Forelimb muscle (tissue), 1 donor: Measurements from ENCODE around the gene NXPH3. TPM values are rescaled to one million over a fixed set of nuclear protein-coding genes. Genes with fewer than 3 reads are reported as not detected.

Experiments used
- DNase-seq: peaks from one replicate; pipeline ENCODE4 v3.0.0-alpha.2; 2013; ENCODE audit warnings: low read depth
- polyA plus RNA-seq: library from polyadenylated mRNA; unstranded; fragments of 120-200 nt; gene quantifications from one replicate; pipeline ENCODE4 v1.2.1, GENCODE V29; 2013; ENCODE audit not compliant: insufficient read length

Gene NXPH3
- polyA plus RNA-seq, 1 donor = 1.3 TPM

DNA sequence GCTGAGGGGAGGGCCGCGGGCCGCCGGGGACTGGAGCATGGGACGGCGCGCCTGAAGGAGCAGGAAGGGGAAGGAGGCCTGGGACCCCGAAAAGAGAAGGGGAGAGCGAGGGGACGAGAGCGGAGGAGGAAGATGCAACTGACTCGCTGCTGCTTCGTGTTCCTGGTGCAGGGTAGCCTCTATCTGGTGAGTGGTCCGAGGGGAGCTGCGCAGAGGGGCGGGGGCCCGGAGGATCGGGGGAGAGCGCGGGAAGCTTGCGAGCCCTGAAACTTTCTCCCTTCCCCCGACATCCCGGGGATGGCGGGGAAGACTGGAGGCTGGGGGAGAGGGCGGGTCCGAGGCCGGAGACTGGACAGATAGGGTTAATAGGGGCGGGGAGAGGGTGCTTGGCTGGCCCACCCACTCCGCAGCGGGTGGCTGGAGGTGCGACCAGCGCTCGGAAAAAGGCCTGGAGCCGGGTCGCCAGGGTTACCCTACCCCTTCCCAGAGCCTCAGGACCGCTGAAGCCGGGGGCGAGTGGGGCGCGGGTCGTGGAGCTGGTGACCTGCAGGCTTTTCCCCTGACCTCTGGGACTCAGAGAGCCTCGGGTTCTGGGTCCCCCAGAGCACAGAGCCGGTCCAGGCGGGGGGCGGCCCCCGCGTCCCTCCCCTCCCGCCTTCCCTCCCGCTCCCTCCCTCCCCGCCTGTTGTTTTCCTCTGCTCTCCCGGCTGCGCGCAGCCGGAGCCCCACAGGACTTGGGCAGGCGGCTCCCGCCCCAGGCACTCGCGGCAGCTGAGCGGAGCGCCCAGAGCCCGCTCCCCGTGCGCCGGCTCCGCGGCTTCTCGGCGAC lies 631 bp downstream of the NXPH3 start:
- no peak for DNase-seq

DNA sequence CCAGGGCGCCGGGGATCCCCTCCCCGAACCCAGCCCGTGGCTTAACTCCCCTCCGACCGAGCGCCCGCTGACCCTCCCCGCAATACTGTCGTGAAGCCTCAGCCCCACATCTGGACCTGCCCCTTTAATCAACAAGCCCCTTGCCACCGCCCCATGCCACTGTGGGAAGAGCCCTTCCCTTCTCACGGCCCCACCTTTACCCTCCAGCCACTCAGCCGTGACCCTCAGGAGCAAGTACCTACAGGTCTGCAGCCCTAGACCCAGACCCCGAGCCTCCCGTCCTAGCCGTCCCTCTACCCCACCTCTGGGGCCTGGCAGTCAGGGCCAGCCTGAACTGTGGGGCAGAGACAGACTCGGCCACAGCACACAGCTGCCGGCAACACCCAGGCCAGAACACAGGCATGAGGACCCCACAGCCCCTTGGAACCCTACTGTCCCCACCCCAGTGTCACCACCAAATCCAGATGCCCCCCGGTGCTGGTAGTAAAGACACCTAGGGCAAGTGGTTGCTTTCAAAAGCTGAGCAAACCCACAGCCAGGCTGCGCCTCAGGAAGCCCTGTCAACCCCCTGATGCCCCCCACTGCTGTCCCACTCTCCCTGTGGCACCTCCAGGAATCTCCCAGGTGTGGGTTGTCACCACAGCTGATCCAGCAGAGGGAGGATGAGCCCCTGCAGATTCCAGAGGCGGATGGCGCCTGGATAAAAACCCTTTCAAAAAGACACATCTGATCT lies 1.4 kb downstream of the NXPH3 start:
- DNase-seq = no peak

DNA sequence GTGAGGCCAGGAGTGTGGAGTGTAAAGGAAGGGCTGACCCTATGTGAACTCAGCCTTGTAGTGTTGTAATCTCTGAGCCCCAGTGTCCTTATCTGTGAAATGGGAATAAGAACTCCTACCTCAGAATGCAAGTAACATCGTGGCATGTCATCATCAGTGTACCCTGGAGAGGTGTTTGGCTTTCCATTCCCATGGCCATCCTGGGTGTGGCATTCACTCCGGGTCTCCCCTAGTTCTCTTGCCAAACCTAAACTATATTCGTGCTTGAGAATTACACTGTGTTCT lies 1.9 kb downstream of the NXPH3 start:
- no peak for DNase-seq

DNA sequence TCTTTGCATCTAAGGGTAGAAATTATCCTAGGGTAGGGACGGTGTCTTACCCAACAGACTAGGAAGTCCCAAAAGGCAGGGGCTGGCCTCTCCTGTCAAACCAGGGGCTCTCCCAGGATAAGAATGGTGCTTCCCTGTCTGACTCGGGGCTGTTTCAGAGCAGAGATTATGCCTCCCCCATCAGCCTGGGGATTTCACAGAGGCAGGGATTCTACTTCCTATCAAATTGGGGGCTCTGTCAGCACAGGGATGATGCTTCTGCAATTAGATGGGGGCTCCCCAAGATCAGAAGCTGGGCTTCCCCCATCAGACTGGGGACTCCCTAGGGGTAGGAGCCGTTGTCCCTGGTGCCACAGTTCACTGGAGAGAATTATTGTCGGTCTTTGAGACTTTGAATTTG lies 2.3 kb downstream of the NXPH3 start:
- DNase-seq = no peak

DNA sequence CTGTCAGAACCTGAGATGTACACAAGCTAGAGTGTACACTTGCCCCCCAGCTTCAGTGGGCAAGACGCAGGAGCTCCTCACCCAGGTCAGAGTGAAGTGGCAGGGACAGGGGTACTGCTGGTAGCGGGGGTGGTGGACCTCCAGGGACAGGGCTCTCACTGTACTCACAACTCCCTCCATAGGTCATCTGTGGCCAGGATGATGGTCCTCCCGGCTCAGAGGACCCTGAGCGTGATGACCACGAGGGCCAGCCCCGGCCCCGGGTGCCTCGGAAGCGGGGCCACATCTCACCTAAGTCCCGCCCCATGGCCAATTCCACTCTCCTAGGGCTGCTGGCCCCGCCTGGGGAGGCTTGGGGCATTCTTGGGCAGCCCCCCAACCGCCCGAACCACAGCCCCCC lies 2.7 kb downstream of the NXPH3 start:
- DNase-seq = no peak

DNA sequence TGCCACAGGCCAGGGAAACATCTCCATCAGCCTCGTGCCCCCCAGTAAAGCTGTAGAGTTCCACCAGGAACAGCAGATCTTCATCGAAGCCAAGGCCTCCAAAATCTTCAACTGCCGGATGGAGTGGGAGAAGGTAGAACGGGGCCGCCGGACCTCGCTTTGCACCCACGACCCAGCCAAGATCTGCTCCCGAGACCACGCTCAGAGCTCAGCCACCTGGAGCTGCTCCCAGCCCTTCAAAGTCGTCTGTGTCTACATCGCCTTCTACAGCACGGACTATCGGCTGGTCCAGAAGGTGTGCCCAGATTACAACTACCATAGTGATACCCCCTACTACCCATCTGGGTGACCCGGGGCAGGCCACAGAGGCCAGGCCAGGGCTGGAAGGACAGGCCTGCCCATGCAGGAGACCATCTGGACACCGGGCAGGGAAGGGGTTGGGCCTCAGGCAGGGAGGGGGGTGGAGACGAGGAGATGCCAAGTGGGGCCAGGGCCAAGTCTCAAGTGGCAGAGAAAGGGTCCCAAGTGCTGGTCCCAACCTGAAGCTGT lies 3.4 kb downstream of the NXPH3 start:
- no peak for DNase-seq

DNA sequence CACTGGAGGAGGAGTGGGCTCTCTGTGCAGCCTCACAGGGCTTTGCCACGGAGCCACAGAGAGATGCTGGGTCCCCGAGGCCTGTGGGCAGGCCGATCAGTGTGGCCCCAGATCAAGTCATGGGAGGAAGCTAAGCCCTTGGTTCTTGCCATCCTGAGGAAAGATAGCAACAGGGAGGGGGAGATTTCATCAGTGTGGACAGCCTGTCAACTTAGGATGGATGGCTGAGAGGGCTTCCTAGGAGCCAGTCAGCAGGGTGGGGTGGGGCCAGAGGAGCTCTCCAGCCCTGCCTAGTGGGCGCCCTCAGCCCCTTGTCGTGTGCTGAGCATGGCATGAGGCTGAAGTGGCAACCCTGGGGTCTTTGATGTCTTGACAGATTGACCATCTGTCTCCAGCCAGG lies 3.9 kb downstream of the NXPH3 start:
- DNase-seq = no peak

DNA sequence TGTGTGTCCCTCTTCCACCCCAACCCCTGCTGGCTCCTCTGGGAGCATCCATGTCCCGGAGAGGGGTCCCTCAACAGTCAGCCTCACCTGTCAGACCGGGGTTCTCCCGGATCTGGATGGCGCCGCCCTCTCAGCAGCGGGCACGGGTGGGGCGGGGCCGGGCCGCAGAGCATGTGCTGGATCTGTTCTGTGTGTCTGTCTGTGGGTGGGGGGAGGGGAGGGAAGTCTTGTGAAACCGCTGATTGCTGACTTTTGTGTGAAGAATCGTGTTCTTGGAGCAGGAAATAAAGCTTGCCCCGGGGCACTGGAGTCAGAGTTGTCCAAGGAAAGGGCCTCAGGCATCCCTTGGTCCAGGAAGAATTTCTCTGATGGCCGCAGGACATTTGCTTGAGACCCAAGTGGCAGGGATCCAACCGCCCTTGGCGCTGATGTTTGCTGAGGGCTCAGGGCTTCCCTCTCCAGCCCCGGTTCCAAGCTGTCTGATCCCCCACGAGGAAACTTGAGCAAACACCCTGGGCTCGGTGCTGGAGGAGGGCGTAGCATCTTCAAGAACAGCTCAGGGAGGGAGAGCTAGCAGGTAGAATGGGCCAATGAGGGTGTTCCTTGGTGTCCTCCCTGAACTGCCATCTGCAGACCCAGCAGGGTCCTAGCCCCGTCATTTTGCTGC lies 4.5 kb downstream of the NXPH3 start:
- DNase-seq = no peak

DNA sequence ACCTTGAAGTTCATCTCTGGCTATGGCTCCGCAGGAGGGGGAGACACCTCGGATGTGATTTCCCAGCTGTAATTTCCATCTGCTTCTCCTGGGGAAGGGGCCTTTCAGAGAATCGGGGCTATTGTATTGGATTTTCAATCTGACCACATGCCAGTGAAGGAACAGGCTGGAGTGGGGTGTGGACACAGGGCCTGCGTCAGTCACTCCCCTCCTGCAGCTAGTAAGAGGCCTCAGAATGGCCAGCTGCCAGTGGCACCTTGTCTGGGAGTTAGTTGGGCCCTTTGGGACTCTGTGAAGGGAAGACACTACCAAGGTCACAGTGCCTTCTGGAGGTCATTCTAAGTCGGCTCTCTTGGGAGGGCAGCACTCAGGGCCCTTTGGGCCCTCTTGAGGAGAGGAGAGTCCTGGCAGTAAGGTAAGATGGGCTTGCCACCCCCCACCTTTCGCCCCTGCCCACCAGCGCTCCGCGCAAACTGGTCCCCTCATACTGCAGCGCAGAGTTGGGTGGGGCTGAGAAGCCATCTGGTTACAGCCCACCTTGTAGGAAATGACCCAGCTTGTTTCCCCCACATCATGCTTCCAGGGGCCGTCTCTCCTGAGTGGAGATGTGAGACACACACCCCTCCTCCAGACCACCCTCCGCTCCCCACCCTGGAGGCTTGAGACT lies 5.4 kb downstream of the NXPH3 start:
- DNase-seq = no peak

DNA sequence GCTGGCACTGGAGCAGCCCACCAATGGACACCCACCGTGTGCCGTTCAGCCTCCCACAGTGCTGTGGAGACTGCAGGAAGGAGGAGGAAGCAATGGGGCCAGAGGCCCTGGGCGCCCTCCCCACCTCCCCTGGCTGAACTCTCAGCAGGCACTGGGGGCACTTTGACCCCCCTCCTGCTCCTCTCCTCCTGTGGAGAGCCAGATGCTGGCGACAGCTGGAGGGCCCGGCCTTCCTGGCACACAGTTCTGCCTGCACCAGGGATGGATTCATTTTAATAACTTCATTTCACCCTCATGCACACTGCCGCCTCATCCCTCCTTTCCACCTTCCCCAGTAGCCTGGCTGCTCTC lies 6.0 kb downstream of the NXPH3 start:
- DNase-seq = no peak

DNA sequence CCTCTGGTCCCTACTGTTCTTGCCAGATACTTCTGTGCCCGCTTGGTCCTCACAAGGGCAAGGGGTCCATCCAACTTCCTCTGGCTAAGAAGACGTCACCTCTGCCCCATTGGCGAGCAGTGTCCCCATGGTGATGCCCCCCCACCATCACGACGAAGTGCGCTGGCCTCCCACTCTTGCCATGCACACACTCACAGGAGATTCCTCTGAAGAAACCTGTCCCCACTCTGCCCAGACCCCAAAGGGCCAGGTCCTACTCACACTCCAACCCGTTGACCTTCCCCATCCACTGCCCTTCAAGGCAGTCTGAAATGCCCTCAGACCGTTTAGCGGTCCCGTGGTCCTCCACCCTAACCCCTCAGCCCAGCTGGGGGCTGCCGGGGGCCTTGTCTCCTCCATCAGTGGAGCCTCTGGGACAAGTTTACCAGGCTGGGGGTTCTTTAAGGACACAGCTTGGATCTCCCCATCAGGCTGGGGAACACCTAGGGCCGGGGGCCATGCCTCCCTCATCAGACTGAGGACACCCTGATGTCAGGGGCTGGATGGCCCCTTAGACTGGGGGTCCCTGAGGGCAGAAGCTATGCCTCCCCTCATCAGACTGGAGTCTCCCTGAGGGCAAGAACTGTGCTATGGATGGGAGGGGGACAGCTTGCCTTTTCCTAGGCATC lies 6.5 kb downstream of the NXPH3 start:
- DNase-seq = no peak

DNA sequence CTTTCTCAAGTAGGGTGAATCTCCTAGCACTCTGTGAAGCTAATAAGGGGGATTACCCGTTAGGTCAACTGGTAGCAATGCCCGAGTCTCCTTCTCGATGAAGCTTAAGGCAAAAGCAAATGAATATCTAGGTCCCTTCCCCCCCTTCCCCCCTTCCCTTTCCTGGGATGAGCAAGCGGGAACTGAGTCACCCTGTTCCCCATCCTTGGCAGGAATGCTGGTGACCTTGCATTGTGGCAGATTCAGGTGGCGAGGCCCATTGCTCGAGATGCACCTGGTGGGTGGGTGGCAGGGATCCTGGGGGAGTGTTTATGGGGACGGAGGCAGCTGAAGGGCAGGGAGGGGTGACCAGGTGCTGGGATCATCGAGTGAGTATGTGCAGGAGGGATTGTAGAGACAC lies 7.1 kb downstream of the NXPH3 start:
- DNase-seq = no peak

DNA sequence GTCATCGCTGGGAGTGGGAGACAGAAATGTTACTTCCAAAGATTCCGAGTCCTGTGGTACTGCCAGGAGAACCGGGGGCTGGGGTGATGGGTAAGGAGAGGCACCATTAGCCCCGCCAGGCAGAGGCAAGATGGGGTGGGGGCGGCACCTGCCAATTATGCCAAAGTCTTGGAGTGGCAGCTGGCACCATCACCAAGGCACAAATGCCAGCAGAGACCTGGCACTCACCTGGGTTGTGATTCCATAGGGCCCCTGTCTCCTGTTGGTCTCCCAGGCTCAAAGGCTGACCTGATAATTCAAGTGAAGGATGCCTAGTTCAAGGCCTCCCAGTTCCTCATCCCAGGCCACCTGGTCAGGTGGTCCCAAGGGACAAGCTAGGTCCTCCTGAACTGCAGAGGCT lies 7.6 kb downstream of the NXPH3 start:
- no peak for DNase-seq

DNA sequence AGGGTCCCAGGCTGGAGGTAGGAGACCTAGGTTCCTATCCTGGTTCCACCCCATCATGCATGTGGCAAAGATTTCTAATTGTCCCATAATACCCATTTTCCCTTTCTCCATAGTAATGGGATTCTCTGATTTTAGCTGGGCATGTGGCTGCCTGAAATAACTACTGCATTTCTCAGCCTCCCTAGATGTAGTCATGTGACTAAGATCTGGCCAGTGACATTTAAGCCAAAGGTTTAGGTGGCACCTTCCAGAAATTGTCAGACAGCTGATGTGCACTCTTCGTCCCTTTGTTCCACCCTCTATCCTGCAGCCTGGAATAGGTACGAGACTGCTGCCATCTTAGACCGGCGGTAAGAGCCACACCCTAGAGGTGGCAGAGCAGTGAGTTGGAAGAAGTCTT lies 8.2 kb downstream of the NXPH3 start:
- DNase-seq = no peak

DNA sequence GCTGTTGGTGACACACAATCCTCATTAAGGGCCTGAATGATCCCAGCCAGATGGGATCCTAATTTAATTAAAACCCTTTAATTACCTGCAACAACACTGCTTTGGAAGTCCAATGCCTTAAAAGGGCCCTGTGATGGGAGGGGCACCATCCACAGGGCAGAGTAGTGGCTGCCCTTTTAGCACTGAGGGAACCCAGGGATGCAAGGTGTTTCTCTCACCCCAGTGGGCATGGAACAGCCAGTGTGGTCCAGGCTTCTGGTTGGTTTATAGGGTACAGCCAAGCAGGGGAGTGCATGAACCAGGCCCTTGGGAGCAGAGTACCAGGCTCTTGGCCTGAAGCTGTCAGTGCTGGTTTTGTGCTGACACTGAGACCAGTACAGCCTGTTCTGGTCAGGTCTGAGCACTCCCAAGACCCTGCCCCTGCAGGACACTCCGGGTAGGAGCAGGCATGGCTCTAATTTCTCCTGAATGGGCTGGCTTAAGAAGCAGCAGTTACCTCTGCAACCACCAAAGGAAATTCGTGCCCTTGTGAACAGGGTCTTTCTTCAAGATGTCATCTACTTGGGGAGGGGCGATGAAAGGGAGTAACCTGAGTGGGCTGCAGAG lies 9.9 kb downstream of the NXPH3 start:
- DNase-seq = no peak

DNA sequence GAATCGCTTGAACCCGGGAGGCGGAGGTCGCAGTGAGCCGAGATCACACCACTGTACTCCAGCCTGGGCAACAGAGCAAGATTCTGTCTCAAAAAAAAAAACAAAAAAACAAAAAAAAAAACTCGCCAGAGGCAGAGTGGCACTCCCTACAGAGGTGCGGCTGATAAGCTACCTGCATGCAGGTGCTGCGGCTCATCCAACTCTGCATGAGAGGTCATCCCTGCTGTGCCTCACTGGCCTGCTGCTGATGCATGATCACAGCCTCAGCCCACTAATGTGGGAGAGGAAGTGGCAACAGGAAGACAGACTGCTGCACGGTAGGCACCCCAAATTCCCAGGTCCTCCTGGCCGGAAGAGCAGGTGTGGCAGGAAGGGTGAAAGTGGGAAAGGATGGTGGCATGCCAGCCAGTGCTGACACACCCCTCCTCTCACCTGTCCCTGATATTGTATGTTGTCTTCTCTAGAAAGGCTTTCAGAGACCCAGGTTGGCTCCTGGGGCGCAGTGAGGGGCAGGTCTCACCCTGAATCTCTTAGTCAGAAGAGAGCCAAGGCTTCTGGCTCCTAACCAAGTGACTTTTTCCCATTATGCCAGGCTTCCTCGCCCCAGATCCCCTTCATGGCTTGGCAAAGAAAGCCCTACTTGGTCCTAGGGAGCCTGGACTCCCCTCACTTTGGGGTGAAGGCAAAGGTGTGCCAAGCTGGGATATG lies 11.8 kb downstream of the NXPH3 start:
- no peak for DNase-seq

DNA sequence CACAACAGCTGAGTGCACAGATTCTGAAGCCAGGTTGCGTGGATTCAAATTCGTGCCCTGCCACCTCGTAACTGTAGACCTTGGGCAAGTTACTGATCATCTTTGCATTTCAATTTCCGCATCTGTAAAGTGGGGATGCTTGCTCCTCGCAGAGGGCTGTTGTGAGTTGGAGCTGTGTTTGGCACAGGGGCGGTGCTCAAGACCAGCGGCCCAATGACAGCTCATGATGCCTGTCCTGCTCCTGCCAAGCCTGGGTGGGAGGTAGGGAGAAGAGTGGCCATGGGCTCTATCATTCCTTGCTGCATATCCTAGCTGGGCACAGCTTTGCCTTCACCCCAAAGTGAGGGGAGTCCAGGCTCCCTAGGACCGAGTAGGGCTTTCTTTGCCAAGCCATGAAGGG lies 12.6 kb downstream of the NXPH3 start:
- no peak for DNase-seq

DNA sequence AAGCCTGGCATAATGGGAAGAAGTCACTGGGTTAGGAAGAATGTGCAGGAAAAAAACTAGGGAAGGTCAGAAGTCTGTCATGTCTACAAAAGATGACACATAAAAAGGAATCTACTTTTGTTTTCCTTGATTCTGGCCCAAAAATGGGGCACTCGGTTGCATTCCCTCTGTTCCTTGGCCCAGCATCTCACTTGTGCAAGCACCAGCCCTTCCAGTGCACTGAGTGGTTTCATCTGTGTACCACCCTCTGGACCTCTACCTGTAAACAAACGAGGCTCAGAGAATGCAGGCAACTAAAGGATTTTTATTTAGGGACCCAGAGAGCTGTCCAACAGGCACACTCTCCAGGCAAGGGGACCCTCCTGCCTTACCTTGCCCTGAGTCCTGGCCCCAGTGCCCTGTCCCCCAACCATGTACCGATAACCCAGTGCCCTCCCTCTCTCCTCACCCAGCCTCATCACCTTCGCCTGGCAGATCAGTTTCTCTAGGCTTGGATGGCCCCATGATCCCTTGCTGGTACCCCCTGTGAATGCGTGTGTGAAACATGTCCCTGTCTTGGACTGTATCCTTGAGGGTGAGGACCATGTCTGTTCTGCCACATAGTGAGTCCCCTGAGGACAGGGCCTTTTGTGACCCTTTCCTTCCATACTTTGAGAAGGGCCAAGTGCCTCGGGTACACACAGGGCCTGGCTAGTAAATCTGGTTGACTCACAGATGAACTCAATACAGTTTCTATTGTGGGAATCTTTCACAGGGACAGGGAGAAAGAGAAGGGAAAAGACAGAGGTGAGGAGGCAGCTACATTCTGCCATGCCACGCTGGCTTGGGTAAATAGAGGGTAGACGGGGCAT lies 13.3 kb downstream of the NXPH3 start:
- DNase-seq = no peak

DNA sequence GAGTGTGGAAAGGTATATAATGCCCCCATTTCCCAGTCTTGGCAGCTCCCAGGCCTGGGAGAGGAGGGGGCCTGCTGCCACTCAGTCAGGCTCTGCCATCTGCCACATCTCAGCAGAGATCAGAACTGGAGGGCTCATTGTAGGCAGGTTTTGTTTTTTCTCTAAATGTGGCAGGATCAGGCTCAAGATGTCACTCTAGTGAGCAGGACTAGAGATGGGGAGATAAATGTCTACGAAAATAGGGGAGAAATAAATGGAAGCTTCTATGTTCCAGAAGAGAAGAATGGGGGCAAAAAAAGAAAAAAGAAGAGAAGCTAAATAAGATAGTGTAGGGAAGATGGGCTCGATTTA lies 13.9 kb downstream of the NXPH3 start:
- no peak for DNase-seq

DNA sequence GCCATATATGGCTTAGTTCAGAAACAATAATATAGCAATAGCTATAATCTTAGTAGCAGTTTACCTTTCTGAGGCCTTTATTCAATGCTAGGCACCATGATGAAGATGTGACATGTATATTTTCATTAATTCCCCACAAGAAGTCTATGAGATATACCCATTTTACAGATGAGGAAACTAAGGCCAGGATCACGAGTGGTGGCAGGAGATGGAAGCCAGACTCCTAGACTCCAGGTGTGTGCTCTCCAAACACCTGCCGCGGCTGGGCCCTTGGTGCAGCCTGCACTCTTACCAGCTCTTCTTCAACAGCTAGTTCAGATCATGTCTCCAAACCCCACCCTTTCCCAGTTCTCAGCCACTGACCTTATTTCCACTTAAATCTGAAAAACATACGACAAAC lies 15.2 kb downstream of the NXPH3 start:
- DNase-seq = no peak
